SK-N-SH (cell line): ENCODE results near the gene CDK4. TPM values are rescaled to one million over a fixed set of nuclear protein-coding genes. Genes with fewer than 3 reads are reported as not detected.
A peak's percentile ranks its signal among the peaks of the same experiment; 100 is the strongest.

Experiments used
- CTCF ChIA-PET: fragments of 300-600, 350-600 bp; formaldehyde crosslinking; extraction: SDS; loops from one replicate; lab custom pipeline; 2021; lab: Yijun Ruan, JAX
- POLR2A ChIA-PET: fragments of 350-600 bp; sonication (Branson Sonifier 250); formaldehyde crosslinking; extraction: SDS; loops from one replicate; lab custom pipeline; 2020; ENCODE audit warnings: antibody characterized with exemption, inconsistent platforms; lab: Yijun Ruan, JAX
- DNase-seq: peaks from one replicate; pipeline ENCODE4 v3.0.0; 2012
- H2AFZ ChIP-seq: fragments of 200-600 bp; sonication (generic); 2 replicates; pipeline ENCODE4 v1.8.1; 2016; ENCODE audit warnings: antibody characterized with exemption, mild to moderate bottlenecking, low read depth
- H3F3A ChIP-seq: fragments of 200-600 bp; sonication (generic); replicated peaks from 2 replicates; pipeline ENCODE3; 2016; ENCODE audit warnings: antibody characterized with exemption, mild to moderate bottlenecking; ENCODE audit not compliant: insufficient read depth
- H3K27ac ChIP-seq, 2 experiments: fragments of 200-500 bp in 1 of 2; fragments of 200-600 bp in 1 of 2; sonication (Bioruptor generic) in 1 of 2; sonication (generic), shearing (Covaris generic) in 1 of 2; 2 replicates each; pipeline versions ENCODE4 v1.5.1 to v1.6.1; 2014 to 2016; ENCODE audit warnings: low read depth in 2 of 2, inconsistent platforms in 1 of 2, low read length in 1 of 2, mild to moderate bottlenecking in 1 of 2, mixed read lengths in 1 of 2
- H3K27me3 ChIP-seq: fragments of 200-600 bp; sonication (generic), shearing (Covaris generic); 2 replicates; pipeline ENCODE4 v1.6.1; 2016; ENCODE audit warnings: mixed run types; ENCODE audit not compliant: insufficient read depth
- H3K36me3 ChIP-seq, 2 experiments: fragments of 200-500 bp in 1 of 2; fragments of 200-600 bp in 1 of 2; sonication (Bioruptor generic) in 1 of 2; sonication (generic) in 1 of 2; replicated peaks in 1 of 2; 2 replicates each; pipeline versions ENCODE3 to v1.5.1; 2014 to 2016; ENCODE audit warnings: low read length in 1 of 2, mild to moderate bottlenecking in 1 of 2; ENCODE audit not compliant: insufficient read depth in 2 of 2, control insufficient read depth in 1 of 2
- H3K4me1 ChIP-seq, 2 experiments: fragments of 200-500 bp in 1 of 2; fragments of 200-600 bp in 1 of 2; sonication (Bioruptor generic) in 1 of 2; sonication (generic), shearing (Covaris generic) in 1 of 2; 2 replicates each; pipeline versions ENCODE4 v1.5.1 to v1.6.1; 2014 to 2016; ENCODE audit warnings: low read depth in 1 of 2, low read length in 1 of 2, mixed run types in 1 of 2; ENCODE audit not compliant: insufficient read depth in 2 of 2, control insufficient read depth in 1 of 2
- H3K4me2 ChIP-seq: fragments of 200-600 bp; sonication (generic), shearing (Covaris generic); 2 replicates; pipeline ENCODE4 v1.6.1; 2017; ENCODE audit warnings: mixed run types
- H3K4me3 ChIP-seq, 2 experiments: fragments of 200-500 bp in 1 of 2; fragments of 200-600 bp in 1 of 2; sonication (Bioruptor generic) in 1 of 2; sonication (generic), shearing (Covaris generic) in 1 of 2; 2 replicates each; pipeline versions ENCODE4 v1.5.1 to v1.8.1; 2014 to 2016; ENCODE audit warnings: low read depth in 2 of 2, inconsistent platforms in 1 of 2, low read length in 1 of 2, mild to moderate bottlenecking in 1 of 2, mixed read lengths in 1 of 2, moderate library complexity in 1 of 2
- H3K79me2 ChIP-seq: fragments of 200-600 bp; sonication (generic); 2 replicates; pipeline ENCODE4 v1.8.1; 2017; ENCODE audit warnings: mild to moderate bottlenecking; ENCODE audit not compliant: insufficient read depth
- H3K9ac ChIP-seq: fragments of 200-600 bp; sonication (generic); 2 replicates; pipeline ENCODE4 v1.6.1; 2017; ENCODE audit warnings: mixed run types
- H3K9me2 ChIP-seq: fragments of 200-600 bp; sonication (generic); 2 replicates; pipeline ENCODE4 v1.6.1; 2017; ENCODE audit warnings: mixed run types
- H3K9me3 ChIP-seq: fragments of 200-600 bp; sonication (generic); 2 replicates; pipeline ENCODE4 v1.6.1; 2017; ENCODE audit warnings: mixed run types, mild to moderate bottlenecking, moderate library complexity
- H4K20me1 ChIP-seq: fragments of 200-600 bp; sonication (generic); 2 replicates; pipeline ENCODE4 v1.6.1; 2017; ENCODE audit warnings: mild to moderate bottlenecking, mixed run types; ENCODE audit not compliant: insufficient read depth
- EP300 ChIP-seq, 2 experiments: IDR thresholded peaks; 2 replicates each; pipeline versions ENCODE4 v1.4.0 to v1.6.1; 2012; ENCODE audit warnings: borderline replicate concordance in 1 of 2, low read depth in 1 of 2, low read length in 1 of 2
- FOXJ3 ChIP-seq: sonication (generic); formaldehyde crosslinking; IDR thresholded peaks from 2 replicates; pipeline ENCODE4 v1.5.1; 2020; ENCODE audit warnings: mild to moderate bottlenecking, missing genetic modification reagents
- GABPA ChIP-seq: IDR thresholded peaks from 2 replicates; pipeline ENCODE4 v1.4.0; 2012; ENCODE audit warnings: low read depth, mild to moderate bottlenecking
- JUND ChIP-seq: IDR thresholded peaks from 2 replicates; pipeline ENCODE4 v1.4.0; 2012
- MEF2A ChIP-seq: IDR thresholded peaks from 2 replicates; pipeline ENCODE4 v1.4.0; 2012; ENCODE audit warnings: low read depth, borderline replicate concordance
- RAD21 ChIP-seq: IDR thresholded peaks from 2 replicates; pipeline ENCODE4 v1.6.1; 2012; ENCODE audit warnings: mild to moderate bottlenecking, low read length
- RCOR1 ChIP-seq: fragments of 150-350 bp; IDR thresholded peaks from 2 replicates; pipeline ENCODE4 v1.6.1; 2017; ENCODE audit warnings: antibody characterized with exemption, low read length
- RFX5 ChIP-seq: IDR thresholded peaks from 2 replicates; pipeline ENCODE4 v1.6.1; 2012; ENCODE audit warnings: mild to moderate bottlenecking, improper control_type of control experiment, low read length
- SMC3 ChIP-seq: IDR thresholded peaks from 2 replicates; pipeline ENCODE4 v1.6.1; 2012; ENCODE audit warnings: low read depth, low read length, improper control_type of control experiment
- TAF1 ChIP-seq: IDR thresholded peaks from 2 replicates; pipeline ENCODE4 v1.6.1; 2012; ENCODE audit warnings: low read depth, mild to moderate bottlenecking, low read length, moderate library complexity, borderline replicate concordance
- TEAD4 ChIP-seq: IDR thresholded peaks from 2 replicates; pipeline ENCODE4 v1.4.0; 2012; ENCODE audit warnings: mild to moderate bottlenecking, borderline replicate concordance; ENCODE audit not compliant: insufficient read depth
- YY1 ChIP-seq: IDR thresholded peaks from 2 replicates; pipeline ENCODE4 v1.4.0; 2012; ENCODE audit warnings: low read depth, mild to moderate bottlenecking
- WGBS: methylation state at CpG from one replicate; pipeline ENCODE4 v1.1.6; 2017; ENCODE audit warnings: low lambda C conversion rate; 5-methylcytosine and 5-hydroxymethylcytosine counted together
- polyA plus RNA-seq, 3 experiments: library from polyadenylated mRNA; depleted of rRNA; stranded (reverse); fragments of >200 nt; gene quantifications; 2 replicates each; pipeline ENCODE4 v1.2.3, GENCODE V29; 2012
- TF ChIP-seq, protein P1 (sequence below): fragments of 200-600 bp; sonication (generic); IDR thresholded peaks from 2 replicates; pipeline ENCODE4 v1.6.1; 2017; ENCODE audit warnings: antibody characterized with exemption, mild to moderate bottlenecking, moderate library complexity

The CDK4 gene
- polyA plus RNA-seq, 1 of the 3 experiments (the other 2 are of a cell fraction), result 324 TPM

DNA sequence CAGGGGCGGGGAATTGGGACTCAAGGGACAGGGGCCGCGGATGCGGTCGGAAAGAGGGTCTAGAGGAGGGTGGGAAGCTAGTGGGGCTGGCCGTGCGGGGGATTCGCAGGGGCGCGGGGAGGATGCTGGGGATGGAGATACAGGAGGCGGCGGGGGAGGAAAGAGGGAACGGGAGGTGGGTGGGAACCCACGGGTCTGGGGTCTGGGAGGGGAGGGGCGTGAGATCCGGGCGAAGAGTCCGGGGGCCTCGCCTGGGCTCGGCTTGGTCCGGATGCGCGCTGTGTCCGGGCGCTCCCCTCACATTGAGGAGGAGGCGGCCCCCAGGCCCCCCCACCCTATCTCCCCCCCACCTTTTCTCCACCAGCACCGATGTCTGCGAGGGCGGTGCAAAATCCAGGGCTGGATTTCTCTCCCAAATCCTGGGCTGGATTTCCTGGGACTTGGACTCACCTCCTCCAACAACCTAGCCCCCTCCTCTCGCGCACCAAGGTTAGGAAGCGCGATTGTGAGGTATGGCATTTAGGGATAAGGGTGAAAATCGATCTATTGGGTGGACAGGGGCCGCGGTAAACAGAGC is 13.4 kb downstream of the CDK4 start, which contains the start of gene AGAP2 (continued):
- TF ChIP-seq SMC3, result no peak
- no peak for TF ChIP-seq EP300 (IDR thresholded peaks at IDR 0.05; ENCODE audit: borderline replicate concordance in 1 of 2, low read depth in 1 of 2, low read length in 1 of 2)
- peak; percentile 16; the same call in 1 of the 2 replicates for TF ChIP-seq TAF1
- peak; percentile 69; the same call in 1 of the 2 replicates for TF ChIP-seq YY1
- no peak for TF ChIP-seq GABPA
- no peak for TF ChIP-seq FOXJ3 (CRISPR knock-in tag)
- TF ChIP-seq RCOR1, result peak; percentile 61; the same call in 1 of the 2 replicates
- no peak for TF ChIP-seq RAD21
- peak; percentile 91 for TF ChIP-seq JUND
- TF ChIP-seq TEAD4, result no peak
- TF ChIP-seq RFX5, result peak; percentile 81

DNA sequence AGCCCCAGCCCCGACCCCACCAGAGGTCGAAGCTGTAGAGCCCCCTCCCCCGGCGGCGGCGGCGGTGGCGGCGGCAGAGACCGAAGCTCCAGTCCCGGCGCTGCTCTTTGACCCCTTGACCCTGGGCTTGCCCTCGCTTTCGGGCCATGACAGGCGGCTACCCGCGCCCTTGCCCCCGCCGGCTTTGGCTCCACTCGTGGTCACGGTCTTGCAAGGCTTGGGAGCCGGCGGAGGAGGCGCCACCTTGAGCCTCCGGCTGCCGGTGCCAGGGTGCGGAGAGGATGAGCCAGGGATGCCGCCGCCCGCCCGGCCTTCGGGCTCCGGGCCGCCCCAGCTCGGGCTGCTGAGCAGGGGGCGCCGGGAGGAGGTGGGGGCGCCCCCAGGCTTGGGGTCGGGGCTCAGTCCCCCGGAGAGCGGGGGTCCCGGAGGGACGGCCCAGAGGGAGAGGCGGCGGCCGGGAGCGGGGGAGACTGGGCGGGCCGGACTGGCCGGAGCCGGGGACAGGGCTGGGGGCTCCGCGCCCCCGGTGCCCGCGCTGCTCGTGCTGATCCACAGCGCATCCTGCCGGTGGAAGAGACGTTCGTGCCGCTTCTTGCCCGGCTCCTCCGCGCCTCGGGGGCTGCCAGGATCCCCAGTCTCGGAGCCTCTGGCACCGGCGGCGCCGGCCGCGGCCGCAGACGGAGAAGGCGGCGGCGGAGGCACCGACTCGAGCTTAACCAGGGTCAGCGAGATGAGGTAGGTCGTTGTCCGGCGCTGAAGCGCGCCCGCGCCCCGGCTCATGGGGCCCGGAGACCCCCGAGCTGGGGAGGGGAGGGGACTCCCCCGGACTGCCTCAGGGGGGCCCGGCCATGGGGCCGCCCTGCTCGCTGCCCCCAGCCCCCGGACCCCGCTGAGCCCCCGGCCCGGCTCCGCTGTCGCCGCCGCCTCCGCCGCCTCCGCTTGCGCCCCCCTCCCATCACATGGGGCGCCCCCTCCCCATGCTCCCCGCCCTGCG is 14.3 kb downstream of the CDK4 start:
- peaks cover 18% of the 10 kb centered on the region for H3F3A ChIP-seq
- TF ChIP-seq MEF2A, result no peak
- TF ChIP-seq, protein P1, sequence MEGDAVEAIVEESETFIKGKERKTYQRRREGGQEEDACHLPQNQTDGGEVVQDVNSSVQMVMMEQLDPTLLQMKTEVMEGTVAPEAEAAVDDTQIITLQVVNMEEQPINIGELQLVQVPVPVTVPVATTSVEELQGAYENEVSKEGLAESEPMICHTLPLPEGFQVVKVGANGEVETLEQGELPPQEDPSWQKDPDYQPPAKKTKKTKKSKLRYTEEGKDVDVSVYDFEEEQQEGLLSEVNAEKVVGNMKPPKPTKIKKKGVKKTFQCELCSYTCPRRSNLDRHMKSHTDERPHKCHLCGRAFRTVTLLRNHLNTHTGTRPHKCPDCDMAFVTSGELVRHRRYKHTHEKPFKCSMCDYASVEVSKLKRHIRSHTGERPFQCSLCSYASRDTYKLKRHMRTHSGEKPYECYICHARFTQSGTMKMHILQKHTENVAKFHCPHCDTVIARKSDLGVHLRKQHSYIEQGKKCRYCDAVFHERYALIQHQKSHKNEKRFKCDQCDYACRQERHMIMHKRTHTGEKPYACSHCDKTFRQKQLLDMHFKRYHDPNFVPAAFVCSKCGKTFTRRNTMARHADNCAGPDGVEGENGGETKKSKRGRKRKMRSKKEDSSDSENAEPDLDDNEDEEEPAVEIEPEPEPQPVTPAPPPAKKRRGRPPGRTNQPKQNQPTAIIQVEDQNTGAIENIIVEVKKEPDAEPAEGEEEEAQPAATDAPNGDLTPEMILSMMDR, result peak; percentile 49
- H3K4me3 ChIP-seq, result peak overlapping the region; percentile 63 to 68
- H3K36me3 ChIP-seq, result peaks cover 0 to 2% of the 10 kb centered on the region in 2 experiments
- H3K79me2 ChIP-seq, result no peaks in the 10 kb centered on the region
- H3K9ac ChIP-seq, result peak overlapping the region; percentile 55
- H3K27me3 ChIP-seq, result no peaks in the 10 kb centered on the region
- peak; percentile 84 for DNase-seq
- ChIA-PET CTCF (interaction anchor here (0.7 to 7.1 kb wide), 17 partner anchors 13 to 168 kb away, joined by 3 to 133 read pairs (median 5); partner anchors contain the start of genes B4GALNT1, CDK4 and CYP27B1), POLR2A (interaction anchor here (0.5 to 2.6 kb wide), 3 partner anchors 12 to 249 kb away, joined by 3 to 21 read pairs (median 5); partner anchors contain the start of gene CDK4)
- peak overlapping the region; percentile 87 for H3K4me2 ChIP-seq
- no peak overlapping the region; a peak in 1 of 4 replicates for H3K27ac ChIP-seq
- H2AFZ ChIP-seq, result peak overlapping the region; percentile 59; the same call in 1 of the 2 replicates
- H3K9me3 ChIP-seq, result no peaks in the 10 kb centered on the region
- peaks cover 0 to 29% of the 10 kb centered on the region in 2 experiments; a peak in 2 of 4 replicates for H3K4me1 ChIP-seq
- 44% methylated on average over 16 of the region's 110 CpGs for whole genome bisulfite sequencing
- no peaks in the 10 kb centered on the region for H3K9me2 ChIP-seq
- no peaks in the 10 kb centered on the region for H4K20me1 ChIP-seq
